Measurements from ENCODE around the gene FPR1.

DNA sequence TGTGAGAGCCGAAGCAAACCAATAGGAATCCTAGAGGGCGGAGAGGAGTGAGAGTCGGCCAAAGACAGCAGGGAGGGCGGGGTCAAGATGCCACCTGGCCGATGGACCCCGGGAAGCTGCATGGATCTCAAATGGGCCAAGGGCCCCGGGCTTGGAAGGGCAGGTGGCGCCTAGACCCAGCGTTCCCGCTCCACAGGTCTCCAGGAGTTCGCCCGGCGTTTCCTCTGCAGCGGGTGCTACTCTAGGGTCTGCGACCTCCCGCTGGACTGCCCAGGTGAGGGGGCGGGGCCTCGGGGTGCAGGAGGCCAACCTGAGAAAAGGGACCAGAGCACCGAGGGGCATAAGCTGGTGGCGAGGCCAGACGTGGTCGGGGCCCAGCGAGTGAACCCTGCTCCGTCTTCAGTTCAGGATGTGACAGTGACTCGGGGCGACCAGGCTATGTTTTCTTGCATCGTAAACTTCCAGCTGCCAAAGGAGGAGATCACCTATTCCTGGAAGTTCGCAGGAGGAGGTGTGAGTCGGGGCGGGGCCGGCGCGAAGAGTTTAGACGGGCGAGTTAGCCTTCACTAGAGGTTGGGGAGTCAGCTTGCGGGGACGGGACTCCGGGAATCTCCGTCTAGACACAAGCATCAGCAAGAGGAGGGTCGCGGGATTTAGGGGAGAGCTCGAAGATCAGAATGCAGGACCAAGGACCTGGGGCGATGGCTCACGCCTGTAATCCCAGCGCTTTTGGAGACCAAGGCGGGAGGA lies 48.7 kb downstream of the FPR1 start:
- TF ChIP-seq CBX5 (CRISPR knock-in tag; IDR thresholded peaks at IDR 0.05; ENCODE audit: borderline replicate concordance) (no peak), NKX3-1 (CRISPR knock-in tag; IDR thresholded peaks at IDR 0.05) (no peak), MTF1 (CRISPR knock-in tag; IDR thresholded peaks at IDR 0.05) (no peak), ZNF558 (CRISPR knock-in tag; IDR thresholded peaks at IDR 0.05; ENCODE audit: borderline replicate concordance) (no peak), ZNF431 (CRISPR knock-in tag; IDR thresholded peaks at IDR 0.05; ENCODE audit: borderline replicate concordance, low read depth) (no peak), SRSF9 (IDR thresholded peaks at IDR 0.05; ENCODE audit: borderline replicate concordance, insufficient read depth, low read depth, low read length, poor library complexity, severe bottlenecking) (no peak), CHD2 (IDR thresholded peaks at IDR 0.05; ENCODE audit: low read depth, low read length) (no peak), PHF21A (CRISPR knock-in tag; IDR thresholded peaks at IDR 0.05) (no peak), RAD51 (IDR thresholded peaks at IDR 0.05; ENCODE audit: borderline replicate concordance) (no peak)
- TF ChIP-seq, protein P1, sequence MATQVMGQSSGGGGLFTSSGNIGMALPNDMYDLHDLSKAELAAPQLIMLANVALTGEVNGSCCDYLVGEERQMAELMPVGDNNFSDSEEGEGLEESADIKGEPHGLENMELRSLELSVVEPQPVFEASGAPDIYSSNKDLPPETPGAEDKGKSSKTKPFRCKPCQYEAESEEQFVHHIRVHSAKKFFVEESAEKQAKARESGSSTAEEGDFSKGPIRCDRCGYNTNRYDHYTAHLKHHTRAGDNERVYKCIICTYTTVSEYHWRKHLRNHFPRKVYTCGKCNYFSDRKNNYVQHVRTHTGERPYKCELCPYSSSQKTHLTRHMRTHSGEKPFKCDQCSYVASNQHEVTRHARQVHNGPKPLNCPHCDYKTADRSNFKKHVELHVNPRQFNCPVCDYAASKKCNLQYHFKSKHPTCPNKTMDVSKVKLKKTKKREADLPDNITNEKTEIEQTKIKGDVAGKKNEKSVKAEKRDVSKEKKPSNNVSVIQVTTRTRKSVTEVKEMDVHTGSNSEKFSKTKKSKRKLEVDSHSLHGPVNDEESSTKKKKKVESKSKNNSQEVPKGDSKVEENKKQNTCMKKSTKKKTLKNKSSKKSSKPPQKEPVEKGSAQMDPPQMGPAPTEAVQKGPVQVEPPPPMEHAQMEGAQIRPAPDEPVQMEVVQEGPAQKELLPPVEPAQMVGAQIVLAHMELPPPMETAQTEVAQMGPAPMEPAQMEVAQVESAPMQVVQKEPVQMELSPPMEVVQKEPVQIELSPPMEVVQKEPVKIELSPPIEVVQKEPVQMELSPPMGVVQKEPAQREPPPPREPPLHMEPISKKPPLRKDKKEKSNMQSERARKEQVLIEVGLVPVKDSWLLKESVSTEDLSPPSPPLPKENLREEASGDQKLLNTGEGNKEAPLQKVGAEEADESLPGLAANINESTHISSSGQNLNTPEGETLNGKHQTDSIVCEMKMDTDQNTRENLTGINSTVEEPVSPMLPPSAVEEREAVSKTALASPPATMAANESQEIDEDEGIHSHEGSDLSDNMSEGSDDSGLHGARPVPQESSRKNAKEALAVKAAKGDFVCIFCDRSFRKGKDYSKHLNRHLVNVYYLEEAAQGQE (IDR thresholded peaks at IDR 0.05; ENCODE audit: borderline replicate concordance in 1 of 2, low read depth in 1 of 2, low read length in 2 of 2), result no peak
- TF ChIP-seq, protein P2, sequence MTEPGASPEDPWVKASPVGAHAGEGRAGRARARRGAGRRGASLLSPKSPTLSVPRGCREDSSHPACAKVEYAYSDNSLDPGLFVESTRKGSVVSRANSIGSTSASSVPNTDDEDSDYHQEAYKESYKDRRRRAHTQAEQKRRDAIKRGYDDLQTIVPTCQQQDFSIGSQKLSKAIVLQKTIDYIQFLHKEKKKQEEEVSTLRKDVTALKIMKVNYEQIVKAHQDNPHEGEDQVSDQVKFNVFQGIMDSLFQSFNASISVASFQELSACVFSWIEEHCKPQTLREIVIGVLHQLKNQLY (CRISPR knock-in tag; IDR thresholded peaks at IDR 0.05), result no peak
- TF ChIP-seq, protein P3, sequence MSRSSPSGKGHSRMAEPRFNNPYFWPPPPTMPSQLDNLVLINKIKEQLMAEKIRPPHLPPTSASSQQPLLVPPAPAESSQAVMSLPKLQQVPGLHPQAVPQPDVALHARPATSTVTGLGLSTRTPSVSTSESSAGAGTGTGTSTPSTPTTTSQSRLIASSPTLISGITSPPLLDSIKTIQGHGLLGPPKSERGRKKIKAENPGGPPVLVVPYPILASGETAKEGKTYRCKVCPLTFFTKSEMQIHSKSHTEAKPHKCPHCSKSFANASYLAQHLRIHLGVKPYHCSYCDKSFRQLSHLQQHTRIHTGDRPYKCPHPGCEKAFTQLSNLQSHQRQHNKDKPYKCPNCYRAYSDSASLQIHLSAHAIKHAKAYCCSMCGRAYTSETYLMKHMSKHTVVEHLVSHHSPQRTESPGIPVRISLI (CRISPR knock-in tag; IDR thresholded peaks at IDR 0.05; ENCODE audit: borderline replicate concordance), result no peak
